ENCODE data around the gene IL18RAP. TPM values are rescaled to one million over a fixed set of nuclear protein-coding genes. Genes with fewer than 3 reads are reported as not detected.

Gene IL18RAP
- total RNA-seq, 1 donor = not detected

- H3K79me2 ChIP-seq (ENCODE audit: insufficient read depth, low read length) = no peaks in the 10 kb centered on the region
- no peak for DNase-seq (ENCODE audit: insufficient read length, low spot score, missing footprints)
- H3K9me3 ChIP-seq (ENCODE audit: low read depth, low read length) = no peaks in the 10 kb centered on the region
- H3K4me3 ChIP-seq (ENCODE audit: insufficient read depth, low read length) = no peak overlapping the region
- no peaks in the 10 kb centered on the region for H3K36me3 ChIP-seq (ENCODE audit: insufficient read depth, low read length)
- no peak for TF ChIP-seq CTCF (IDR thresholded peaks at IDR 0.05; ENCODE audit: extremely low read depth, low read depth, low read length)
- no peak overlapping the region for H2AFZ ChIP-seq (ENCODE audit: low read length)
- no peaks in the 10 kb centered on the region for H4K20me1 ChIP-seq (ENCODE audit: insufficient read depth, low read length)
- no peak overlapping the region for H3K27ac ChIP-seq (ENCODE audit: low read depth, low read length)
- no peaks in the 10 kb centered on the region for H3K4me1 ChIP-seq (ENCODE audit: insufficient read depth, low read length)
- H3K4me2 ChIP-seq (ENCODE audit: insufficient read depth, low read length) = no peak overlapping the region
- peaks cover 13% of the 10 kb centered on the region for H3K27me3 ChIP-seq (ENCODE audit: insufficient read depth, low read length)
Measured at GRCh38 chr2:102421890-102422759, 835 bp upstream of the IL18RAP start.

- Histone ChIP-seq H3K27me3 (ENCODE audit: insufficient read depth, low read length) (peaks cover 17% of the 10 kb centered on the region), H2AFZ (ENCODE audit: low read length) (no peak overlapping the region), H3K9me3 (ENCODE audit: low read depth, low read length) (no peaks in the 10 kb centered on the region), H3K36me3 (ENCODE audit: insufficient read depth, low read length) (no peaks in the 10 kb centered on the region), H3K4me1 (ENCODE audit: insufficient read depth, low read length) (no peaks in the 10 kb centered on the region), H3K27ac (ENCODE audit: low read depth, low read length) (no peak overlapping the region), H3K4me3 (ENCODE audit: insufficient read depth, low read length) (no peak overlapping the region), H4K20me1 (ENCODE audit: insufficient read depth, low read length) (no peaks in the 10 kb centered on the region), H3K4me2 (ENCODE audit: insufficient read depth, low read length) (no peak overlapping the region), H3K79me2 (ENCODE audit: insufficient read depth, low read length) (no peaks in the 10 kb centered on the region)
- no peak for DNase-seq (ENCODE audit: insufficient read length, low spot score, missing footprints)
- no peak for TF ChIP-seq CTCF (IDR thresholded peaks at IDR 0.05; ENCODE audit: extremely low read depth, low read depth, low read length)
Measured at GRCh38 chr2:102423368-102423767, 408 bp downstream of the IL18RAP start.

GRCh38 chr2:102424754-102425153 is 1.8 kb downstream of the IL18RAP start:
- Histone ChIP-seq H3K79me2 (ENCODE audit: insufficient read depth, low read length) (no peaks in the 10 kb centered on the region), H2AFZ (ENCODE audit: low read length) (no peak overlapping the region), H3K27ac (ENCODE audit: low read depth, low read length) (no peak overlapping the region), H3K9me3 (ENCODE audit: low read depth, low read length) (no peaks in the 10 kb centered on the region), H3K36me3 (ENCODE audit: insufficient read depth, low read length) (no peaks in the 10 kb centered on the region), H3K4me1 (ENCODE audit: insufficient read depth, low read length) (no peaks in the 10 kb centered on the region), H4K20me1 (ENCODE audit: insufficient read depth, low read length) (no peaks in the 10 kb centered on the region), H3K27me3 (ENCODE audit: insufficient read depth, low read length) (peaks cover 13% of the 10 kb centered on the region), H3K4me3 (ENCODE audit: insufficient read depth, low read length) (no peak overlapping the region), H3K4me2 (ENCODE audit: insufficient read depth, low read length) (no peak overlapping the region)
- no peak for TF ChIP-seq CTCF (IDR thresholded peaks at IDR 0.05; ENCODE audit: extremely low read depth, low read depth, low read length)
- DNase-seq (ENCODE audit: insufficient read length, low spot score, missing footprints) = no peak

GRCh38 chr2:102425441-102426132 is 2.6 kb downstream of the IL18RAP start:
- DNase-seq (ENCODE audit: insufficient read length, low spot score, missing footprints) = no peak
- H4K20me1 ChIP-seq (ENCODE audit: insufficient read depth, low read length) = no peaks in the 10 kb centered on the region
- H3K4me2 ChIP-seq (ENCODE audit: insufficient read depth, low read length) = no peak overlapping the region
- H3K36me3 ChIP-seq (ENCODE audit: insufficient read depth, low read length) = no peaks in the 10 kb centered on the region
- peaks cover 7% of the 10 kb centered on the region for H3K27me3 ChIP-seq (ENCODE audit: insufficient read depth, low read length)
- H3K79me2 ChIP-seq (ENCODE audit: insufficient read depth, low read length) = no peaks in the 10 kb centered on the region
- H3K27ac ChIP-seq (ENCODE audit: low read depth, low read length) = no peak overlapping the region
- TF ChIP-seq CTCF (IDR thresholded peaks at IDR 0.05; ENCODE audit: extremely low read depth, low read depth, low read length) = no peak
- no peaks in the 10 kb centered on the region for H3K9me3 ChIP-seq (ENCODE audit: low read depth, low read length)
- no peak overlapping the region for H2AFZ ChIP-seq (ENCODE audit: low read length)
- H3K4me1 ChIP-seq (ENCODE audit: insufficient read depth, low read length) = no peaks in the 10 kb centered on the region
- no peak overlapping the region for H3K4me3 ChIP-seq (ENCODE audit: insufficient read depth, low read length)
